GM18517 (cell line): Measurements from ENCODE around the gene FAM83C.

Experiments
- ATAC-seq: cut with Tn5 transposase; IDR thresholded peaks from one replicate; pipeline ENCODE4 v1.9.1; 2021; ENCODE audit warnings: mild to moderate bottlenecking, moderate library complexity; ENCODE audit not compliant: unreplicated experiment

Gene FAM83C

DNA sequence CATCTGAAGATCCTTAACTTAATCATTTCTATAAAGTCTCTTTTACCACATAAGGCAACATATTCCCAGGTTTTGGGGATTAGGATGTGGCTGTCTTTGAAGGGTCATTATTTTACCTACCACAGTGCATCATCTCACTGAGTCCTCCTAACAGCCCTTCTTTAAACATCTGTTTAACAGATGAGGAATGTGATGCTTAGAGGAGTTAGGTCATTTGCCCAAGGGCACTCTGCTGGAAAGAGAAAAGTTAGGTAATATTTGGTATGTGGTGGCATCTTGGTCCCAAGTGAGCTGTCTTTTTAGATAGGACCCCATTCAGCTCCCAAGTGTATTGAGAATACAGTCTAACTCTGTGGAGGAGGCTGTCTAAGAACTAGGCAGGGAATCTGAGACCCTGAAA lies 54.7 kb downstream of the FAM83C start:
- ATAC-seq = no peak

DNA sequence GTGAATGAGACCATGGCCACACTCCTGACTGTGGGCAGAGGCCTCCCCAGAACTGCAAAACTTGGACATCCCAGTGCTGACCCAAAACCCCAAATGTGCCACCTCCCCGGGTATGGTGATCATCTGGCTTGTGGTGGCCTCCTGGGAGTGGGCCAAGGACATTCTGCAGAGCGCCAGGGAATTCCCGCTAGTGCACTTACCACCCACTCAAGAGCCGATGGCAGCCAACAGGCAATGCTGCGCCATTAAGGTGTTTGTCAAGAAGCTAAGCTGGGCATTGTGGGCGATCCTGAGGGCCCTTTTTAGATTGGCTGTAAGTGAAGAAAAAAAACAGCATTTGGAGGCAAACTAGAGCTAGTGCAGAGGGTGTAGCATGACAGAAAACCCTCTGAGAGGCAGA lies 56.3 kb downstream of the FAM83C start:
- ATAC-seq = no peak
